Prostate gland (tissue), 2 donors: ENCODE measurements around the gene IRF6. TPM values are rescaled to one million over a fixed set of nuclear protein-coding genes. Genes with fewer than 3 reads are reported as not detected.

Experiments used
- DNase-seq: peaks from one replicate; pipeline ENCODE4 v3.0.0-alpha.2; 2019; ENCODE audit warnings: low spot score
- H3K27ac ChIP-seq, 2 donors: fragments of 200-600 bp; sonication (generic); 2 replicates each; pipeline ENCODE4 v1.5.1; 2017 to 2019
- H3K27me3 ChIP-seq: fragments of 200-600 bp; sonication (generic); replicated peaks from 2 replicates; pipeline ENCODE4 v1.5.1; 2019; ENCODE audit not compliant: insufficient read depth
- H3K36me3 ChIP-seq, 2 donors: fragments of 200-600 bp; sonication (generic); 1 replicate in 1 of 2; 2 replicates in 1 of 2; pipeline versions ENCODE4 v1.5.1 to v1.8.1; 2017 to 2019
- H3K4me1 ChIP-seq: fragments of 200-600 bp; sonication (generic); replicated peaks from 2 replicates; pipeline ENCODE4 v1.5.1; 2019
- H3K4me3 ChIP-seq, 2 donors: fragments of 200-600 bp; sonication (generic); 2 replicates each; pipeline ENCODE4 v1.5.1; 2017 to 2019
- H3K9me3 ChIP-seq: fragments of 200-600 bp; sonication (generic); 2 replicates; pipeline ENCODE4 v1.5.1; 2017
- POLR2A ChIP-seq: fragments of 450-650 bp; IDR thresholded peaks from one replicate; pipeline ENCODE4 v1.6.1; 2016; ENCODE audit warnings: antibody characterized with exemption, mild to moderate bottlenecking
- POLR2AphosphoS5 ChIP-seq: sonication (generic); formaldehyde crosslinking; IDR thresholded peaks from one replicate; pipeline ENCODE4 v1.6.1; 2017; ENCODE audit warnings: antibody characterized with exemption
- WGBS: methylation state at CpG from one replicate; pipeline ENCODE4 v1.1.5; 2018; 5-methylcytosine and 5-hydroxymethylcytosine counted together
- intact Hi-C: fragments of 100-400 bp; cut with DNase I; formaldehyde crosslinking; loops from one replicate; pipeline ENCODE4 v1.14.2; 2022
- total RNA-seq, 2 donors: library from RNA; depleted of rRNA; stranded (reverse); fragments of >200 nt; gene quantifications; one replicate each; pipeline ENCODE4 v1.1.0, GENCODE V29; 2016
- TF ChIP-seq, protein P1 (sequence below), 4 experiments: fragments of 200-600 bp in 2 of 4; fragments of 450-650 bp in 2 of 4; sonication (generic) in 2 of 4; IDR thresholded peaks; 1 replicate in 3 of 4; 2 replicates in 1 of 4; pipeline ENCODE4 v1.5.1; 2016 to 2019; ENCODE audit warnings: antibody characterized with exemption in 4 of 4, mild to moderate bottlenecking in 2 of 4, moderate library complexity in 2 of 4

Gene IRF6
- total RNA-seq, 2 donors from 2014 or later, result 59.8 to 118 TPM

DNA sequence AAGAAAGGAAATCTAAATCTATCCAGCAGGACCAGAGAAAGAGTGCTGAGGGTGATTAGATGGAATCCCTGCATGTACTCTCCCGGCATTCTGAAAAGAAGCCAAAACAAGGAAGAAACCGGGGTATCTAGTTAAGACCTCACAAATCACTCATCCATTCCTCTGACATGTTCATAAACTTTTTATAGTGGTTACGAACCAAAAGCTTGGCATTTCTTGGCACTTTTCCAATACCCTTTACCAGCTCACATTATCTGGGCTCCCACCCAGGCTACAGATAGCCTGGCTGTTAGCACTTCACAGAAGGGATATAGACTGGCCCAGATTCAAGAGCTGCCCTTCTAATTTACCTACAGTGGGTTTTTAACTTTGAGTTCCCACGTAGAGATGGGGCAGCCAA, 19.8 kb downstream of the IRF6 start:
- DNase-seq, result no peak
- no peaks in the 10 kb centered on the region for H3K27me3 ChIP-seq
- peaks cover 30% of the 10 kb centered on the region for H3K4me1 ChIP-seq
- no peak overlapping the region for H3K4me3 ChIP-seq
- no peaks in the 10 kb centered on the region for H3K9me3 ChIP-seq
- H3K36me3 ChIP-seq, result no peaks in the 10 kb centered on the region
- peak overlapping the region; percentile 72 to 88 for H3K27ac ChIP-seq
- 24% methylated on average over 4 of the region's 4 CpGs for WGBS
- intact Hi-C loops, result loop anchor here (5.0 kb wide), 1 partner anchor 41 kb away; the partner anchor contains the start of gene UTP25
- TF ChIP-seq, protein P1, sequence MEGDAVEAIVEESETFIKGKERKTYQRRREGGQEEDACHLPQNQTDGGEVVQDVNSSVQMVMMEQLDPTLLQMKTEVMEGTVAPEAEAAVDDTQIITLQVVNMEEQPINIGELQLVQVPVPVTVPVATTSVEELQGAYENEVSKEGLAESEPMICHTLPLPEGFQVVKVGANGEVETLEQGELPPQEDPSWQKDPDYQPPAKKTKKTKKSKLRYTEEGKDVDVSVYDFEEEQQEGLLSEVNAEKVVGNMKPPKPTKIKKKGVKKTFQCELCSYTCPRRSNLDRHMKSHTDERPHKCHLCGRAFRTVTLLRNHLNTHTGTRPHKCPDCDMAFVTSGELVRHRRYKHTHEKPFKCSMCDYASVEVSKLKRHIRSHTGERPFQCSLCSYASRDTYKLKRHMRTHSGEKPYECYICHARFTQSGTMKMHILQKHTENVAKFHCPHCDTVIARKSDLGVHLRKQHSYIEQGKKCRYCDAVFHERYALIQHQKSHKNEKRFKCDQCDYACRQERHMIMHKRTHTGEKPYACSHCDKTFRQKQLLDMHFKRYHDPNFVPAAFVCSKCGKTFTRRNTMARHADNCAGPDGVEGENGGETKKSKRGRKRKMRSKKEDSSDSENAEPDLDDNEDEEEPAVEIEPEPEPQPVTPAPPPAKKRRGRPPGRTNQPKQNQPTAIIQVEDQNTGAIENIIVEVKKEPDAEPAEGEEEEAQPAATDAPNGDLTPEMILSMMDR (IDR thresholded peaks at IDR 0.05), result no peak
- TF ChIP-seq POLR2AphosphoS5, result no peak
- TF ChIP-seq POLR2A, result no peak

DNA sequence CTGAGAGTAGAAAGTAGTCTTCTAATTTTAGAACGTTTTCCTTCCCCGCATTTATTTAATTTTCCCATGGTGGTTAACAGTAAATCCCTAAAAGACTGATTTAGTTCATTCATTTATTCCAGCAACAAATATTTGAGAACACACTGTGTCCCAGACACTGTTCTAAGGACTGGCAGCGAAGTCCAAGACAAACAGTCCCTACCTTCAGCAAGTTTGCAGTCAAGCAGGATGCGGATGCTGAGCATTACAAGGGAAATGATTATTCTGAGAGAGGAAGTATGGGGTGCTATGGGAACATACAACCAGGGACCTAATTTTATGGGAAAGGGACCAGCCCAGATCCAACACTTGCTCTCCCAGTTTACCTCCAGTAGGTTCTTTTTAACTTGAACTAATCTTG, 20.4 kb downstream of the IRF6 start:
- intact Hi-C loops, result loop anchor here (5.0 kb wide), 1 partner anchor 42 kb away; the partner anchor contains the start of gene UTP25
- Histone ChIP-seq H3K4me1 (peaks cover 30% of the 10 kb centered on the region), H3K36me3 (no peaks in the 10 kb centered on the region), H3K4me3 (no peak overlapping the region), H3K27me3 (no peaks in the 10 kb centered on the region), H3K9me3 (no peaks in the 10 kb centered on the region), H3K27ac (peak overlapping the region; percentile 72 to 88)
- WGBS, result 67% methylated on average over 4 of the region's 4 CpGs
- peak; percentile 65 for TF ChIP-seq POLR2AphosphoS5
- TF ChIP-seq, protein P1 (IDR thresholded peaks at IDR 0.05), result no peak
- TF ChIP-seq POLR2A, result no peak
- peak; percentile 59 for DNase-seq

DNA sequence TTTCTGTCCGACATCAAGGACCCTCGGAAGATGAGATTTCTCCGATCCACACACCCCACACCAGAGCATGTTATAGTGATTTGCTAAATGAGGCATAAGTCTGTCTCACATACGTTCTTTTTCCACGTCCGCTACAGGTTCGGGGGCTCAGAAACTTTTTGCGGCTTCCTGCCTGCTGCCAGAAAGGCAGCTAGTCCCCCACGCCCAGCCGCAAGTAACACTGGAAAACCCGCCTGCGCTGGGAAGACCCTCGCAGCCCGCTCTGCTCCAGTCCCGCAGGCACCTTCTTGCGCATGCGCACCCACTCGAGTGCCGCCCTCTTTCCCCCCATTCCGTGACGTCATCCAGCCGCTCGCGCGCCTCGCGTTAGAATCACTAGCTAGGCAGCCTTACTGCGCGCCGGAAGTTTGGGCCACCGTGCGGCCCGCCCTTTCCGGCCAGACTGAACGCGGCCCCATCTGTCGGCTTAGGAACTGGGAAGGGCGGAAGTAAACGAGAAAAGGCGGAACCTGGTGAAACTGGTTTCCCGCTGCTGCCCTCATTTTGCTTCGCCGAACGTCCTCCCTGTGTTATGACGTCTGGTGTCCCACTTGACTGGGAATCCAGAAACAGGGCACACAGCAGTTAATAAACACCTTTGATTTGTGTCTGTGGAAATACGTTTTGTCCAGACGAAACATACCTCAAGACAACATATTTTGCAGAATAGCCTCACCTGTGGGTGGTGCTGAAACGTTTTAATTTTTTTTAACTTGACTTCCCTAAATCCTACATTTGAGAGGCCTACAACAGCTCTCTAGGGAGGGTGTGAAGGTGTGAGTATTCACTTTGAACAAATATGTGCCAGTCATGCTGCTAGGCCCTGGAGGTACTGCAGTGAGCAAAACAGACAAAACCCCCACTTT, 21.4 kb downstream of the IRF6 start, which contains the start of gene C1orf74:
Gene C1orf74 (minus strand): TSS at position 295 of the 905 bp plus-strand sequence. CDS start 925 bp downstream, outside the sequence.
- no peaks in the 10 kb centered on the region for H3K9me3 ChIP-seq
- intact Hi-C loops, result loop anchor here (5.0 kb wide), 1 partner anchor 43 kb away; the partner anchor contains the start of gene UTP25
- TF ChIP-seq, protein P1 (IDR thresholded peaks at IDR 0.05), result peak in 2 of 4 experiments; percentile 33 to 36
- TF ChIP-seq POLR2AphosphoS5 (peak; percentile 99), POLR2A (peak; percentile 65)
- peak within 1 kb of the TSS; percentile 44 to 56 for H3K4me3 ChIP-seq
- peak within 1 kb of the TSS; percentile 72 to 88 for H3K27ac ChIP-seq
- no peaks in the 10 kb centered on the region for H3K27me3 ChIP-seq
- no peaks in the 10 kb centered on the region for H3K36me3 ChIP-seq
- DNase-seq, result peak; percentile 98
- WGBS, result 3% methylated on average over 48 of the region's 48 CpGs
- peaks cover 30% of the 10 kb centered on the region for H3K4me1 ChIP-seq

DNA sequence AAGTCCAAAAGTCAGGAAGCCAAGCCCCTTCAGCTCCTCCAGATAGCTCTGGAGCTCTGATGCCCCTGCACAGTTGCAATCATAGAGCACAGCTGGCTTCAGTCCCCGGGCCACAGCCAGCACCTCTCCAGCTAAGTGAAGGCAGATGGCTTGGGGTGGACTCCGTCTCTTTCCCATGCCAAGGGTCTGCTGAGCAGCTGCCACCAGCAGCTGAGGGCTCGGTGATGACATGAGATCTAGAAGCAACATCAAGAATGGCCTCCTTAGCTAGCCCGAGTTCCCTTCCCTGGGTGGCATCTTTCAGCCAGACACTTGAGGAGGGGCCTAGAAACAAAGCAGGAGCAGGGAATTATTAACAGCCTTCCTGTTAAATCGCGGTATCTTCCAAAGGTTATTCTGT, 22.6 kb downstream of the IRF6 start:
- Histone ChIP-seq H3K36me3 (no peaks in the 10 kb centered on the region), H3K27me3 (no peaks in the 10 kb centered on the region), H3K4me3 (no peak overlapping the region), H3K4me1 (peaks cover 30% of the 10 kb centered on the region), H3K9me3 (no peaks in the 10 kb centered on the region), H3K27ac (no peak overlapping the region)
- TF ChIP-seq POLR2AphosphoS5 (no peak), POLR2A (no peak)
- TF ChIP-seq, protein P1 (IDR thresholded peaks at IDR 0.05), result no peak
- WGBS, result 44% methylated on average over 6 of the region's 6 CpGs
- DNase-seq, result no peak
- intact Hi-C loops, result no loop called here
